Nephron progenitor cell (in vitro differentiated cells): ENCODE data around the gene CHKA.
A peak's percentile ranks its signal among the peaks of the same experiment; 100 is the strongest.
"Not testable (repeated sequence)": the region's sequence is repeated elsewhere in the genome, so short reads cannot be mapped to it uniquely, and the experiment has no call there.

Experiments used
- DNase-seq: peaks from one replicate; pipeline ENCODE4 v3.0.0; 2021
- H3K27ac Mint-ChIP-seq: 2 replicates; pipeline ENCODE4 v1.8.0; 2021; ENCODE audit warnings: mild to moderate bottlenecking, moderate library complexity, mixed read lengths
- H3K27me3 Mint-ChIP-seq: 2 replicates; pipeline ENCODE4 v1.8.0; 2021; ENCODE audit warnings: mild to moderate bottlenecking, low read depth, mixed read lengths; ENCODE audit not compliant: poor library complexity
- H3K36me3 Mint-ChIP-seq: 2 replicates; pipeline ENCODE4 v1.8.0; 2021; ENCODE audit warnings: low read depth, mixed read lengths
- H3K4me1 Mint-ChIP-seq: 2 replicates; pipeline ENCODE4 v1.8.0; 2021; ENCODE audit warnings: mixed read lengths
- H3K4me3 Mint-ChIP-seq: 2 replicates; pipeline ENCODE4 v1.8.0; 2021; ENCODE audit warnings: mild to moderate bottlenecking, moderate library complexity, mixed read lengths
- H3K9me3 Mint-ChIP-seq: 2 replicates; pipeline ENCODE4 v1.8.0; 2021; ENCODE audit warnings: mild to moderate bottlenecking, moderate library complexity, mixed read lengths
- TF ChIP-seq, protein P1 (sequence below): fragments of 200-600 bp; sonication (generic); IDR thresholded peaks from 2 replicates; pipeline ENCODE4 v1.5.0; 2021; ENCODE audit warnings: antibody characterized with exemption

CHKA gene

DNA sequence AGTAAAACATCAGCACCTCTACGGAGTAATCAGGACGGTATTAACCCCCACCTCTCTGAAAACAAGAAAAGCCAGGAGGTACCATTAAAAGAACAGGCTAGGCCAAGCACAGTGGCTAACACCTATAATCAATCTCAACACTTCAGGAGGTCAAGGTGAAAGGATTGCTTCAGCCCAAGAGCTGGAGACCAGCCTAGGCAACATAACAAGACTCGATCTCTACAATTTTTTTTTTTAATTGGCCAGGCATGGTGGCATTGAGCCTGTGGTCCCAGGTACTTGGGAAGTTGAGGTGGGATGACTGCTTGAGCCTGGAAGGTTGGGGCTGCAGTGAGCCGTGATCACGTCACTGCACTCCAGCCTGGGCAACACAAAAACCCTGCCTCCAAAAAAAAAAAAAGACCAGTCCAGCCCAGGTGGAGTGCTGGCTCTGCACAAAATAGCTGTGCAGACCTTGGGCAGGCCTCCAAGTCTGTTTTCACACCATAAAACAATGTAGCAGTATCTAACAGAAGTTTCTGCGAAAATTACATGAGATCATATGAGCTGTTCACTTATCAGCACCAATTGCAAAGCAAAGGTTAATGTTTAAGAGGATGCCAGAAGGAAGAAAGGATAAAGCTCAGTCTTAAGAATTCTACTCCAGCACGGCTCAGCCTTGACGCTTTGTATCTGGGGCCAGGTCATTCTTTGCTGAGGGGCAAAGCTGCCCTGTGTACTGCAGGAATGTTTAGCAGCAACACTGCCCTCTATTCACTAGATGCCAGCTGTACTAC lies 14.8 kb downstream of the CHKA start:
- Mint-ChIP-seq H3K4me1 (peaks cover 22% of the 10 kb centered on the region), H3K9me3 (peaks cover 17% of the 10 kb centered on the region), H3K4me3 (no peak overlapping the region), H3K36me3 (peaks cover 51% of the 10 kb centered on the region), H3K27ac (peak overlapping the region; percentile 60), H3K27me3 (no peaks in the 10 kb centered on the region)
- DNase-seq, result no peak
- TF ChIP-seq, protein P1, sequence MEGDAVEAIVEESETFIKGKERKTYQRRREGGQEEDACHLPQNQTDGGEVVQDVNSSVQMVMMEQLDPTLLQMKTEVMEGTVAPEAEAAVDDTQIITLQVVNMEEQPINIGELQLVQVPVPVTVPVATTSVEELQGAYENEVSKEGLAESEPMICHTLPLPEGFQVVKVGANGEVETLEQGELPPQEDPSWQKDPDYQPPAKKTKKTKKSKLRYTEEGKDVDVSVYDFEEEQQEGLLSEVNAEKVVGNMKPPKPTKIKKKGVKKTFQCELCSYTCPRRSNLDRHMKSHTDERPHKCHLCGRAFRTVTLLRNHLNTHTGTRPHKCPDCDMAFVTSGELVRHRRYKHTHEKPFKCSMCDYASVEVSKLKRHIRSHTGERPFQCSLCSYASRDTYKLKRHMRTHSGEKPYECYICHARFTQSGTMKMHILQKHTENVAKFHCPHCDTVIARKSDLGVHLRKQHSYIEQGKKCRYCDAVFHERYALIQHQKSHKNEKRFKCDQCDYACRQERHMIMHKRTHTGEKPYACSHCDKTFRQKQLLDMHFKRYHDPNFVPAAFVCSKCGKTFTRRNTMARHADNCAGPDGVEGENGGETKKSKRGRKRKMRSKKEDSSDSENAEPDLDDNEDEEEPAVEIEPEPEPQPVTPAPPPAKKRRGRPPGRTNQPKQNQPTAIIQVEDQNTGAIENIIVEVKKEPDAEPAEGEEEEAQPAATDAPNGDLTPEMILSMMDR, result no peak

DNA sequence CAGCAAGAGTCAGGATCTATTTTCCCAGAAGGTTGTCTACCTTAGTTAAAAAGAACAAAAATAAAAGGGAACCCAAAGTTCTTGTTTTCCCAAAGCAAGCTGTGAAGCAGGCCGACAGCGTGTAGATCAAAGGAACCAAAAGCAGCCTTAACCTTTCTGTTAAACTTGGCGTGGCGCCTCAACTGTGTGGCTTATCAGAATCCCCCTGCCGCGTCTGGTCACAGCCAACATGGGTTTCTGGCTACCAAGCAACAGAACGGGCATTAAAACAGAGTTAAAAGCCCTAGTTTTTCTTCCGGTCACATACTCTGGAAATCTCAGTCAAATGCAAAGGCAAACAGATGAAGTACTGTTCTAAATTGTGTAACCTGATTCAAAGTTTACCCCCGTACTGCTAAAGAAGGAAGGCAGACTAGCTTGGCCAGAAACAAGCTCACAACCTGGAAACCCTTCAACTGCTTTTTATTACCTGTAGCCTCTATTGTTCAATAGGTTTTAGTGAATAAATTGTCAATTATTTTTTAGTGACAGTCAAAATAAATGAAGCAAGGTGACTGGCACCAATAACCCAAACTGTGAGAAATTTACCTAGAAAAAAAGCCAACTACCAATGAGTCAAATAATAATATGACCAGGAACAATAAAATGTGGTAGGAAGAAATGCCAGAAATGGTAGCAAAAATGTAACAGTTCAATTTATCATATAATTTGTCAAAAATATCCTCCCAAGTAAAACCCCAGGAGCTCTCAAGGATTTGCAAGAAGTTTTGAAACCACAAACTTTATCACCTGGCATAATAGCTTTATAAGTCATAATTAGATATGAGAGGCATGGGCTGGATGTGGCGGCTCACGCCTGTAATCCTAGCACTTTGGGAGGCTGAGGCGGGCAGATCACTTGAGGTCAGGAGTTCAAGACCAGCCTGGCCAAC lies 21.4 kb downstream of the CHKA start:
- TF ChIP-seq, protein P1, result no peak
- Mint-ChIP-seq H3K9me3 (peaks cover 20% of the 10 kb centered on the region), H3K4me1 (peaks cover 29% of the 10 kb centered on the region), H3K27me3 (no peaks in the 10 kb centered on the region), H3K27ac (peak overlapping the region; percentile 60), H3K36me3 (peaks cover 44% of the 10 kb centered on the region), H3K4me3 (peak overlapping the region; percentile 31)
- DNase-seq, result no peak

DNA sequence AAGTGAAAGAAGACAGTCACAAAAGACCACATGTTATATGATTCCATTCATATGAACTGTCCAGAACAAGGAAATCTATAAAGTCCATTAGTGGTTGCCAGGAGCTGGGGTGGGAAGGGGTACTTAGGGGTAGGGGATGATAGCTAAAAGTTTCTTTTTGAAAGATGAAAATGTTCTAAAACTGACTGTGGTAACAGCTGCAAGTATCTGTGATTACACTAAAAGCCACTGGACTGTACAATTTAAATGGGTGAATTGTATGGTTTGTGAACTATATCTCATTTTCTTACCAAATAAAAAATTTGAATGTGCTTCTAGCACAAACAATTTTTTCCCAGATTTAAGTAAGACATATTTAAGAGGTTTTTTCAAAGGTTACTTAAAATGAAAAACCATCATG lies 22.1 kb downstream of the CHKA start:
- H3K27ac Mint-ChIP-seq, result peak overlapping the region; percentile 60
- no peaks in the 10 kb centered on the region for H3K27me3 Mint-ChIP-seq
- H3K4me3 Mint-ChIP-seq, result peak overlapping the region; percentile 31

DNA sequence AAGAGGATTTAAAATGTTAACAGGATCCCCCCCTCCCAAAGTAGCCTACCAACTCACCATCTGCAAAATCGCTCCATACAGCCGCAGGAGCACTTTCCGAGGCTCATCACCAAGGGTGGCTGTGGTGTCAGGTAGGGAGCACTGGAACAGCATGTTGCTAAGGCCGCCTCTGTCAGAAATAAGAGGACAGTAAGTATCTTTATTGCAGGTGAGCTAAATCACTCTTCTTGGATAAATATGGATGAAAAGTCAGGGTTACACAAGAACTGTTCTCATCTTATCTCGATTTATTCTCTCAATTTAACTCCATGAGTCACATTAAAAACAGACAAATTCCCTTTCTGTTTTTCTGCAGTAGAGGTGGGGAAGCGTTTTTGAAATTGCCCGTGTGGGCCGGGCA lies 24.2 kb downstream of the CHKA start:
- Mint-ChIP-seq H3K4me3 (no peak overlapping the region), H3K27ac (no peak overlapping the region), H3K27me3 (no peaks in the 10 kb centered on the region), H3K4me1 (peaks cover 29% of the 10 kb centered on the region), H3K9me3 (peaks cover 9% of the 10 kb centered on the region), H3K36me3 (peaks cover 25% of the 10 kb centered on the region)
- TF ChIP-seq, protein P1, result no peak
- no peak for DNase-seq

More for the DNA sequence above, 22.1 kb downstream of the CHKA start:
- TF ChIP-seq, protein P1, result no peak
- DNase-seq, result no peak
- H3K9me3 Mint-ChIP-seq, result peaks cover 20% of the 10 kb centered on the region
- H3K36me3 Mint-ChIP-seq, result peaks cover 44% of the 10 kb centered on the region
- H3K4me1 Mint-ChIP-seq, result peaks cover 29% of the 10 kb centered on the region

DNA sequence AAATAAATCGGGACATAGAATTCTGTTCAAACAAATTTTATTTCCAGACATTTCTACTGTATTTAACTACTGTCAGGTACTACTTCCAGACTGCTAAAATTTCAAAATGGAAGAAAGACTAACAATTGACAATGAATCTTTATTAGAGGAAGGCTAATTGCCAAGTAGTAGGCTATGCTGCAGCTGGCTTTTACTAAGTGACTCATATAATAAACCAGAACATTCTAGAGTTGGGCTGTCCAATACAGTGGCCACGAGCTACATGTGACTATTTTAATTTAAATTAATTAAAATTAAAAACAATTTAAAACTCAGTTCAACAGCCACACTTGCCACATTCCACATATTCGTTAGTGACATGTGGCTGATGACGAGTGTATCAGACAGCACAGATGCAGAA lies 27.6 kb downstream of the CHKA start:
- peaks cover 23% of the 10 kb centered on the region for H3K36me3 Mint-ChIP-seq

DNA sequence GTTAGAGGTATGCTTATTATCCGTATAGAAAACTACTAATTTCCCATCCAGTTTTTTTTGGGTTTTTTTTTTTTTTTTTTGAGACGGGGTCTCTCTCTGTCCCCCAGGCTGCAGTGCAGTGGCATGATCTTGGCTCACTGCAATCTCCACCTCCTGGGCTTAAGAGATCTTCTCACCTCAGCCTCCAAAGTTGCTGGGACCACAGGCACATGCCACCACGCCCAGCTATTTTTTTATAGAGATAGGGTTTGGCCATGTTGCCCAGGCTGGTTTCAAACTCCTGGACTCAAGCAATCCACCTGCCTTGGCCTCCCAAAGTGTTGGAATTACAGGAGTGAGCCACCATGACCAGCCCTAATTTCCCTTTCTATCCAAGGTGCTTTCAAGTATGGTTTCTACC lies 28.2 kb downstream of the CHKA start:
- Mint-ChIP-seq H3K4me1 (peaks cover 11% of the 10 kb centered on the region), H3K36me3 (peaks cover 23% of the 10 kb centered on the region)
- not testable (repeated sequence) for DNase-seq, H3K27ac Mint-ChIP-seq, H3K4me3 Mint-ChIP-seq, H3K9me3 Mint-ChIP-seq, H3K27me3 Mint-ChIP-seq

More for the DNA sequence above, 27.6 kb downstream of the CHKA start:
- no peak for DNase-seq
- TF ChIP-seq, protein P1, result no peak
- Mint-ChIP-seq H3K9me3 (no peaks in the 10 kb centered on the region), H3K27ac (no peak overlapping the region), H3K4me1 (peaks cover 10% of the 10 kb centered on the region), H3K4me3 (no peak overlapping the region), H3K27me3 (no peaks in the 10 kb centered on the region)
